ENCODE data around the gene VTCN1. TPM values are rescaled to one million over a fixed set of nuclear protein-coding genes. Genes with fewer than 3 reads are reported as not detected.
"Not testable (repeated sequence)": the region's sequence is repeated elsewhere in the genome, so short reads cannot be mapped to it uniquely, and the experiment has no call there.

The VTCN1 gene
- total RNA-seq, 4 donors from 2014 or later = not detected

DNA sequence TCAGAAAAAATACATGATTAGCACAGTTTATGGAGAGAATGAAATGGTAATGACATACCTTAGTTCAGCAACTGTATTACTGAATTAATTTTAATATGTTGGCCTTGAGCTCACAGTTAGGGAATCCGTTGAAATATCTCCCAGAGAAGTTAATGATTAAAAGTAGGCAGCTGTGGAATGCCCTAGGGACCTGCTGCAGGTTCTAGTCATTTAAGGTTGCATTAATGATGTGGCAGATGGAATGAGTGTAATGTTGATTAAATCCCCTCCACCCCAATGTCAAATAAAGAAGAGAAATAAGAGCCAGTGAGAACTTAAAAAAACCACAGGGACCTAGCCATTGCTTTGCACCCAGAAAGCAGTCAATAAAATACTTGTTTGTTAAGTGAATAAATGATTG, 48.8 kb downstream of the VTCN1 start:
- no peaks in the 10 kb centered on the region for H3K27me3 ChIP-seq
- 74% methylated on average over 1 of the region's 1 CpG for WGBS
- H3K4me3 ChIP-seq = no peak overlapping the region
- no peak for DNase-seq (ENCODE audit: extremely low spot score)
- H3K36me3 ChIP-seq = no peaks in the 10 kb centered on the region
- H3K4me1 ChIP-seq = no peaks in the 10 kb centered on the region
- H3K27ac ChIP-seq (replicated peaks in 1 of 4) = no peak overlapping the region
- TF ChIP-seq POLR2AphosphoS5 (IDR thresholded peaks at IDR 0.05) = no peak
- no peak for TF ChIP-seq POLR2A (IDR thresholded peaks at IDR 0.05; ENCODE audit: low read depth)
- TF ChIP-seq, protein P1, sequence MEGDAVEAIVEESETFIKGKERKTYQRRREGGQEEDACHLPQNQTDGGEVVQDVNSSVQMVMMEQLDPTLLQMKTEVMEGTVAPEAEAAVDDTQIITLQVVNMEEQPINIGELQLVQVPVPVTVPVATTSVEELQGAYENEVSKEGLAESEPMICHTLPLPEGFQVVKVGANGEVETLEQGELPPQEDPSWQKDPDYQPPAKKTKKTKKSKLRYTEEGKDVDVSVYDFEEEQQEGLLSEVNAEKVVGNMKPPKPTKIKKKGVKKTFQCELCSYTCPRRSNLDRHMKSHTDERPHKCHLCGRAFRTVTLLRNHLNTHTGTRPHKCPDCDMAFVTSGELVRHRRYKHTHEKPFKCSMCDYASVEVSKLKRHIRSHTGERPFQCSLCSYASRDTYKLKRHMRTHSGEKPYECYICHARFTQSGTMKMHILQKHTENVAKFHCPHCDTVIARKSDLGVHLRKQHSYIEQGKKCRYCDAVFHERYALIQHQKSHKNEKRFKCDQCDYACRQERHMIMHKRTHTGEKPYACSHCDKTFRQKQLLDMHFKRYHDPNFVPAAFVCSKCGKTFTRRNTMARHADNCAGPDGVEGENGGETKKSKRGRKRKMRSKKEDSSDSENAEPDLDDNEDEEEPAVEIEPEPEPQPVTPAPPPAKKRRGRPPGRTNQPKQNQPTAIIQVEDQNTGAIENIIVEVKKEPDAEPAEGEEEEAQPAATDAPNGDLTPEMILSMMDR (IDR thresholded peaks at IDR 0.05) = no peak
- no peak for TF ChIP-seq EP300 (IDR thresholded peaks at IDR 0.05)
- H3K9me3 ChIP-seq = no peaks in the 10 kb centered on the region
- intact Hi-C loops (cut with DNase I) = no loop called here

DNA sequence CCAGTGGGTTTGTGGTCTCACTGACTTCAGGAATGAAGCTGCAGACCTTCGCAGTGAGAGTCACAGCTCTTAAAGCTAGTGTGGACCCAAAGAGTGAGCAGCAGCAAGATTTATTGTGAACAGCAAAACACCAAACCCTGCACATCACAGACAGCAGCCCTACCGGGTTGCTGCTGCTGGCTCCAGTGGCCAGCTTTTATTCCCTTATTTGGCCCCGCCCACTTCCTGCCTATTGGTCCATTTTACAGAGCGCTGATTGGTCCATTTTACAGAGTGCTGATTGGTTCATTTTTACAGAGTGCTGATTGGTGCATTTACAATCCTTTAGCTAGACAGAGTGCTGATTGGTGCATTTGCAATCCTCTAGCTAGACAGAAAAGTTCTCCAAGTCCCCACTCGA, 59.4 kb downstream of the VTCN1 start:
- H3K4me1 ChIP-seq; intact Hi-C loops (cut with DNase I); H3K27me3 ChIP-seq; H3K4me3 ChIP-seq; H3K27ac ChIP-seq (replicated peaks in 1 of 4); DNase-seq (ENCODE audit: extremely low spot score); H3K36me3 ChIP-seq; H3K9me3 ChIP-seq: not testable (repeated sequence)
- 96% methylated on average over 5 of the region's 5 CpGs for WGBS

DNA sequence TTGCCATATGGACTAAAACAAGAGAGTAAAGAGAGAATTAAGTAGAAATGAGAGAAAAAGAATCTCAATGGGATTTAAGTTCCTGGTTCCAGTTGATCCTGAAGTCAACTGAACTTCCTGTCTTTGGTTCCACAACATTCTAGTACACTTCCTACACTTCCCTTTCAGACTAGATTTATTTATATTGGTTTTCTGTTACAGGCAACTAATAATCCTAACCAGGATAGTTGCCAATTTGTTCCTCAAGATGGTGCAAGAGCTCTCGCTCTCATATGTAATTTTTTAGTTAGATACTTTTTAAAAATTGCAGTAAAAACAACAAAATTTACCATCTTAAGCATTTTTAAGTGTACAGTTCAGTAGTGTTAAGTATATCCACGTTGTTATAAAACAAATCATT, 60.4 kb downstream of the VTCN1 start:
- WGBS = 84% methylated on average over 2 of the region's 2 CpGs
- no peaks in the 10 kb centered on the region for H3K9me3 ChIP-seq

DNA sequence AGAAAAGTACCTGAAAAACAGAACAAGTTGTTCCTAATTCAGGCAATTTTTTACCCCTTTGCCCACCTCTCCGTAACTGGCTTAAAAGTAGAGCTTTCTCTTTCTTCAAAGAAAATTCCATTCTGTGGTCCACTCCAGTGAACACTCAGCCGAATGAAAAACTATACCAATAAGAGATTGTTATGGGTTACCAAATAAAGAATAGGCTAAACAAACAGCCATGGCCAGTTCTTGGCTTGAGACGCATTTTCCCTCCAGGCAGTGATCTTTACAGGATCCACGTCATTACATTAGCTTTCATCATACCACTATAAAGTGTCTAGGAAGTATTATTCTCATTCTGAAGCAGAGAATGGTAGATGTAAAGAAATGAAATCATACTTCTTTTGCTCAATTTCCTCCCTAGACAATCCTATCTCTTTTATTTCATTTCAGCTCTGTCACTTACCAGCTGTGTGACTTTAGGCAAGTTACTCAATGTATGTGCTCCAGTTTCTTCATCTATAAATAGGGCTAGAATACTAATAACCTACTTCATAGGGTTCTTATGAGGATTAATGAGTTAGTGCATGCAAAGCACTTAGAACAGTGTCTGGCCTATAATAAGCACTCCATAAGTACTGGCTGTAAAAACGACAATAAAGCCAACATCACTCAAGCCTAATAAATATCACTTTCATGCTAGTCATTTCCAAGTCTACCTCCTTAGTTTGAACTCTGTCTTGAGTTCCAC, 62.7 kb downstream of the VTCN1 start:
- WGBS = 71% methylated on average over 5 of the region's 5 CpGs
- DNase-seq (ENCODE audit: extremely low spot score) = no peak
- no peaks in the 10 kb centered on the region for H3K27me3 ChIP-seq
- no peaks in the 10 kb centered on the region for H3K4me1 ChIP-seq
- intact Hi-C loops (cut with DNase I) = no loop called here
- TF ChIP-seq EP300 (IDR thresholded peaks at IDR 0.05) (no peak), POLR2A (IDR thresholded peaks at IDR 0.05; ENCODE audit: low read depth) (no peak), POLR2AphosphoS5 (IDR thresholded peaks at IDR 0.05) (no peak)
- TF ChIP-seq, protein P1 (IDR thresholded peaks at IDR 0.05) = no peak
- H3K9me3 ChIP-seq = no peaks in the 10 kb centered on the region
- H3K27ac ChIP-seq (replicated peaks in 1 of 4) = no peak overlapping the region
- H3K4me3 ChIP-seq = no peak overlapping the region
- H3K36me3 ChIP-seq = no peaks in the 10 kb centered on the region

More for the DNA sequence above, 60.4 kb downstream of the VTCN1 start:
- Histone ChIP-seq H3K27me3 (no peaks in the 10 kb centered on the region), H3K36me3 (no peaks in the 10 kb centered on the region), H3K4me1 (no peaks in the 10 kb centered on the region), H3K4me3 (no peak overlapping the region), H3K27ac (replicated peaks in 1 of 4) (no peak overlapping the region)
- intact Hi-C loops (cut with DNase I) = no loop called here
- DNase-seq (ENCODE audit: extremely low spot score) = no peak
- TF ChIP-seq POLR2A (IDR thresholded peaks at IDR 0.05; ENCODE audit: low read depth) (no peak), POLR2AphosphoS5 (IDR thresholded peaks at IDR 0.05) (no peak), EP300 (IDR thresholded peaks at IDR 0.05) (no peak)
- TF ChIP-seq, protein P1 (IDR thresholded peaks at IDR 0.05) = no peak

DNA sequence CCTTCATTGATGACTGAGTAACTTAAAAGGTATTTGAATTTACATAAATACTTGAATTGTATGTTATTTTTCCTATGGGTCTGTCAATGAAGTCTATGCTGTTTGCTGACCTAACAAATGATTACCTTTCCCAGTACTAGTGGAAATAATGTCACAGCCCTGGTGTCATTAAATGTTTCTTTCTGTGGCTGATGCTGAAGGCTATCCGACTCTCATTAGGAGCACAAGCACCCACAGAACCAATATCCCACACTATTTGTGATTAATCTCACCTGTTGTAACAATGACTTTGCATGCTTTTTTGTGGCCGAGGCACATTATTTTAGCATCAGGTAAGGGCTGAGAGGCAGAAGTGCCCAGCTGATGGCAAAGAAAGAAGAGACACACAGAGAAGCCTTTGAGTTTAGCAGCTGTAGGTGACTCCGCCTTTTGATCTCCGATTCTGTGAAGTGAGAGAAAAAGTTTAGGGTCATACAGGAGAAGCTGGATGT, 63.3 kb downstream of the VTCN1 start:
- Histone ChIP-seq H3K4me1 (no peaks in the 10 kb centered on the region), H3K9me3 (no peaks in the 10 kb centered on the region), H3K27ac (replicated peaks in 1 of 4) (no peak overlapping the region), H3K27me3 (no peaks in the 10 kb centered on the region), H3K36me3 (no peaks in the 10 kb centered on the region), H3K4me3 (no peak overlapping the region)
- TF ChIP-seq POLR2AphosphoS5 (IDR thresholded peaks at IDR 0.05) (no peak), EP300 (IDR thresholded peaks at IDR 0.05) (no peak), POLR2A (IDR thresholded peaks at IDR 0.05; ENCODE audit: low read depth) (no peak)
- TF ChIP-seq, protein P1 (IDR thresholded peaks at IDR 0.05) = no peak
- WGBS = 71% methylated on average over 4 of the region's 4 CpGs
- DNase-seq (ENCODE audit: extremely low spot score) = no peak
- intact Hi-C loops (cut with DNase I) = no loop called here
